Measurements from ENCODE around the gene DGUOK.
"Not testable (repeated sequence)": the region's sequence is repeated elsewhere in the genome, so short reads cannot be mapped to it uniquely, and the experiment has no call there.

The DGUOK gene

GRCh38 chr2:73920577-73921545 lies 5.8 kb upstream of the DGUOK start:
- DNase-seq (peak; percentile 66), ATAC-seq (peak; percentile 56)

- DNase-seq (no peak), ATAC-seq (no peak)
These were observed 5.1 kb upstream of the DGUOK start for GRCh38 chr2:73921581-73921980.

- DNase-seq (no peak), ATAC-seq (no peak)
These were observed 4.0 kb upstream of the DGUOK start for GRCh38 chr2:73922681-73923080.

- ATAC-seq (no peak), DNase-seq (no peak)
These were observed 1.5 kb upstream of the DGUOK start for GRCh38 chr2:73925033-73925704.

- ATAC-seq (no peak), DNase-seq (no peak)
These were observed 707 bp upstream of the DGUOK start for GRCh38 chr2:73925853-73926492.

- DNase-seq (no peak), ATAC-seq (no peak)
These were observed 664 bp downstream of the DGUOK start for GRCh38 chr2:73927344-73927743.

- DNase-seq (no peak), ATAC-seq (no peak)
These were observed 2.3 kb downstream of the DGUOK start for GRCh38 chr2:73928963-73929347.

GRCh38 chr2:73930386-73930785 lies 3.7 kb downstream of the DGUOK start:
- DNase-seq = no peak
- ATAC-seq = no peak

GRCh38 chr2:73931531-73932500 lies 5.1 kb downstream of the DGUOK start:
- ATAC-seq = peak; percentile 96
- DNase-seq = peak; percentile 51

- ATAC-seq = peak; percentile 6
- DNase-seq = no peak
These were observed 6.5 kb downstream of the DGUOK start for GRCh38 chr2:73933194-73933593.

- DNase-seq = no peak
- no peak for ATAC-seq
These were observed 9.0 kb downstream of the DGUOK start for GRCh38 chr2:73935641-73936040.

- no peak for DNase-seq
- no peak for ATAC-seq
These were observed 10.6 kb downstream of the DGUOK start for GRCh38 chr2:73937103-73937885.

- no peak for ATAC-seq
These were observed 11.2 kb downstream of the DGUOK start for GRCh38 chr2:73937899-73938298.

GRCh38 chr2:73938718-73939352 lies 12.2 kb downstream of the DGUOK start:
- ATAC-seq (peak; percentile 82), DNase-seq (no peak)

More at GRCh38 chr2:73937899-73938298, 11.2 kb downstream of the DGUOK start:
- no peak for DNase-seq

GRCh38 chr2:73939419-73939818 lies 12.7 kb downstream of the DGUOK start:
- ATAC-seq = peak; percentile 71

GRCh38 chr2:73940066-73940465 lies 13.4 kb downstream of the DGUOK start:
- not testable (repeated sequence) for ATAC-seq, DNase-seq

More at GRCh38 chr2:73939419-73939818, 12.7 kb downstream of the DGUOK start:
- DNase-seq = peak; percentile 15

GRCh38 chr2:73942664-73943063 lies 16.0 kb downstream of the DGUOK start:
- DNase-seq (no peak), ATAC-seq (no peak)

- ATAC-seq (peak; percentile 99), DNase-seq (peak; percentile 46)
These were observed 18.0 kb downstream of the DGUOK start for GRCh38 chr2:73944714-73945113.

- ATAC-seq (no peak), DNase-seq (no peak)
These were observed 19.5 kb downstream of the DGUOK start for GRCh38 chr2:73946215-73946614.

GRCh38 chr2:73946666-73947065 lies 20.0 kb downstream of the DGUOK start:
- ATAC-seq (no peak), DNase-seq (no peak)
